Measurements from ENCODE around the gene CAMKK1. TPM values are rescaled to one million over a fixed set of nuclear protein-coding genes. Genes with fewer than 3 reads are reported as not detected.

Gene CAMKK1
- total RNA-seq, 1 donor from 2014 or later: 4.1 TPM

DNA sequence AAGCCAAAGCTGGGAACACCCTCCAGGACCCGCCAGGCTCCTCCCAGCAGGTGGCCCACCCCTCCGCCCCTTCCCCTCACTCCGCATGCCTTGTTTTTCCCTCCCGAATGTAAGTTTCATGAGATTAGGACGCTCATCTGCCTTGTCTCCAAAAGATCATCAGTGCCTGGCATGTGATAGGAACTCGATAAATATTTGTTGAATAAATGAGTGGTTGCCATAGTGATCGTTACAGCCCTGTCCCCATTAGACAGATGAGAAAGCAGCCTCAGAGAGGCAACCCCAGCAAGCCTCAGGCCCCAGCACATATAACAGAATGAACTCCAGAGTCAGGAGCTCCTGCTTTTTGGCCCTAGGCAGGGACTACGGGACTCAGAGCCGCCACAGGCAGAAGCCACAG lies 5.0 kb downstream of the CAMKK1 start:
- H3K4me1 Mint-ChIP-seq (ENCODE audit: unreplicated experiment): peaks cover 29% of the 10 kb centered on the region
- H3K36me3 Mint-ChIP-seq (ENCODE audit: low read depth, unreplicated experiment): peaks cover 12% of the 10 kb centered on the region
- H3K27me3 Mint-ChIP-seq (ENCODE audit: unreplicated experiment): peaks cover 22% of the 10 kb centered on the region
- TF ChIP-seq, protein P1, sequence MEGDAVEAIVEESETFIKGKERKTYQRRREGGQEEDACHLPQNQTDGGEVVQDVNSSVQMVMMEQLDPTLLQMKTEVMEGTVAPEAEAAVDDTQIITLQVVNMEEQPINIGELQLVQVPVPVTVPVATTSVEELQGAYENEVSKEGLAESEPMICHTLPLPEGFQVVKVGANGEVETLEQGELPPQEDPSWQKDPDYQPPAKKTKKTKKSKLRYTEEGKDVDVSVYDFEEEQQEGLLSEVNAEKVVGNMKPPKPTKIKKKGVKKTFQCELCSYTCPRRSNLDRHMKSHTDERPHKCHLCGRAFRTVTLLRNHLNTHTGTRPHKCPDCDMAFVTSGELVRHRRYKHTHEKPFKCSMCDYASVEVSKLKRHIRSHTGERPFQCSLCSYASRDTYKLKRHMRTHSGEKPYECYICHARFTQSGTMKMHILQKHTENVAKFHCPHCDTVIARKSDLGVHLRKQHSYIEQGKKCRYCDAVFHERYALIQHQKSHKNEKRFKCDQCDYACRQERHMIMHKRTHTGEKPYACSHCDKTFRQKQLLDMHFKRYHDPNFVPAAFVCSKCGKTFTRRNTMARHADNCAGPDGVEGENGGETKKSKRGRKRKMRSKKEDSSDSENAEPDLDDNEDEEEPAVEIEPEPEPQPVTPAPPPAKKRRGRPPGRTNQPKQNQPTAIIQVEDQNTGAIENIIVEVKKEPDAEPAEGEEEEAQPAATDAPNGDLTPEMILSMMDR (IDR thresholded peaks at IDR 0.05; ENCODE audit: unreplicated experiment): no peak
- no peak for DNase-seq (ENCODE audit: low spot score)
- H3K9me3 Mint-ChIP-seq (ENCODE audit: unreplicated experiment): no peaks in the 10 kb centered on the region
- peak overlapping the region; percentile 79 for H3K27ac Mint-ChIP-seq (ENCODE audit: unreplicated experiment)
- H3K4me3 Mint-ChIP-seq (ENCODE audit: unreplicated experiment): no peak overlapping the region

DNA sequence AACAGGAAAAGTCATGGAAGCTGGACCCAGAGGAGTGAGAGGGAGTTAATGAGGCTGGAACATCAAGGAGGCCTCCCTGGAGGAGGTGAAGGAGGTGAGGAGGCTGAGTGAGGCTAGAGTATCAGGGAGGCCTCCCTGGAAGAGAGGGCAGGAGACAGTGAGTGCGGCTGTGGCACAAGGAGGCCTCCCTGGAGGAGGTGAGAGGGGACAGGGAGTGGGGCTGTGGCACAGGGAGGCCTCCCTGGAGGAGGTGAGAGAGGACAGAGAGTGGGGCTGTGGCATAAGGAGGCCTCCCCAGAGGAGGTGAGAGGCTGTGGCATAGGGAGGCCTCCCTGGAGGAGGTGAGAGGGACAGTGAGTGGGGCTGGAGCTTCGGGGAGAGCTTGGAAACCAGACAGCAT lies 5.5 kb downstream of the CAMKK1 start:
- H3K4me3 Mint-ChIP-seq (ENCODE audit: unreplicated experiment): no peak overlapping the region
- no peak for DNase-seq (ENCODE audit: low spot score)
- peaks cover 22% of the 10 kb centered on the region for H3K27me3 Mint-ChIP-seq (ENCODE audit: unreplicated experiment)
- TF ChIP-seq, protein P1 (IDR thresholded peaks at IDR 0.05; ENCODE audit: unreplicated experiment): no peak
- H3K36me3 Mint-ChIP-seq (ENCODE audit: low read depth, unreplicated experiment): peaks cover 12% of the 10 kb centered on the region
- no peaks in the 10 kb centered on the region for H3K9me3 Mint-ChIP-seq (ENCODE audit: unreplicated experiment)
- no peak overlapping the region for H3K27ac Mint-ChIP-seq (ENCODE audit: unreplicated experiment)
- H3K4me1 Mint-ChIP-seq (ENCODE audit: unreplicated experiment): peaks cover 29% of the 10 kb centered on the region

DNA sequence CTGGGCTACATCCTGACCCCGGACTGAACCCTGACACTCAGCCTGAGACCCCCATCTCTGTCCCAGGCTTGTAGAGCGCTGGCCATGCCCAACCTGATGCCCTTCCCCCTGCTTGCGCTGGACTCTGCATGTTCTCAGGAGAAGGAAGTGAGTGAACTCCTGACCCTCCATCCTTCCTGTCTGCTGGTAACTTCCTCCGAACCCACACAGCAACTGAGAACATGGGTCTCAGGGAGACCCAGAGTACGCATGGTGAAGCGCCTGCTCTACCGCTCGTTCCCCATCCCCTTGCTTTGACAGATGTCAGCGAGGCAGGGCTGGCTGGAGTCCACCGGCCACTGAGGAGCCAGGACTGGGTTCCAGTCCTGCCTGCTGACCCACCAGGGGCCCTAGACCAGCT lies 6.1 kb downstream of the CAMKK1 start:
- TF ChIP-seq, protein P1 (IDR thresholded peaks at IDR 0.05; ENCODE audit: unreplicated experiment): no peak
- no peak overlapping the region for H3K27ac Mint-ChIP-seq (ENCODE audit: unreplicated experiment)
- no peaks in the 10 kb centered on the region for H3K9me3 Mint-ChIP-seq (ENCODE audit: unreplicated experiment)
- H3K27me3 Mint-ChIP-seq (ENCODE audit: unreplicated experiment): peaks cover 21% of the 10 kb centered on the region
- H3K4me3 Mint-ChIP-seq (ENCODE audit: unreplicated experiment): peak overlapping the region; percentile 28
- no peak for DNase-seq (ENCODE audit: low spot score)
- H3K4me1 Mint-ChIP-seq (ENCODE audit: unreplicated experiment): peaks cover 29% of the 10 kb centered on the region
- peaks cover 12% of the 10 kb centered on the region for H3K36me3 Mint-ChIP-seq (ENCODE audit: low read depth, unreplicated experiment)

DNA sequence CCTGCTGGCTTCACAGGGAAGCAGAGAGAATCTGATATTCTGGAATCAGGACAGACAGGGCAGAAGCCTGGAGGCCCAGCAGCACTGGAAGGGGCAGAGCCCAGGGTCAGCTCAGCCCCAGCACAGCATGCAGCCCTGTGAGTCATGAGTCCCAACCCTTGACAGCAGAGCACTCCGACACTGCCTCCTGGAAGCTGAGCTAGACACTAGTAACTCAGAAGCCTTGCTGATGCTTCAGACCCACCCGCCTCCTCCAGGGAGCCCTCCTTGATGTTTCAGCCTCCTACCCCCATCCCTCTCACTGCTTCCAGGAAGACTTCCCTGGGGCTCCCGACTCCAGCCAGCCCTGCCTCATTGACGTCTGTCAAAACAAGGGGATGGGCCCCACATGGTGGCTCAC lies 6.9 kb downstream of the CAMKK1 start:
- Mint-ChIP-seq H3K36me3 (ENCODE audit: low read depth, unreplicated experiment) (peaks cover 7% of the 10 kb centered on the region), H3K27ac (ENCODE audit: unreplicated experiment) (no peak overlapping the region), H3K4me3 (ENCODE audit: unreplicated experiment) (no peak overlapping the region), H3K9me3 (ENCODE audit: unreplicated experiment) (no peaks in the 10 kb centered on the region), H3K27me3 (ENCODE audit: unreplicated experiment) (peaks cover 15% of the 10 kb centered on the region), H3K4me1 (ENCODE audit: unreplicated experiment) (peaks cover 21% of the 10 kb centered on the region)
- TF ChIP-seq, protein P1 (IDR thresholded peaks at IDR 0.05; ENCODE audit: unreplicated experiment): no peak
- no peak for DNase-seq (ENCODE audit: low spot score)

DNA sequence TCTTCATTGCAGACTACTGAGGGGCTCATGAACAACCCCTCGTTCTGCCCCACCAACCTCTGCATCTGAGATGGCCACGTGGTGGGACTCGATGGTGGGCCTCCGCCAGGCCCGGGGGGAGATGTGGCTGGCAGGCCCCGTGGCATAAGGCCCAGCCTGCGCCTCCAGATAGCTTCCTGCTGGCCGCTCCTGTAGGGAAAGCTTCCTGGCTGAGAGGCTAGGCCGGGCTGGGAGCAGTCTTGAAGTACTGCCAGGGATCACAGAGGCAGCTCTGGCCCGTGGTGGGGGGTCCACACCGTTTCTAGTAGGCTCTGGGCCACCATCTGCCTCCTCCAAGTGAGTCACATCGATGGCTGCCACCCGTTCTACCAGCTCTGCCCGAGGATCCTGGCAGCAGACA lies 7.6 kb downstream of the CAMKK1 start:
- TF ChIP-seq, protein P1 (IDR thresholded peaks at IDR 0.05; ENCODE audit: unreplicated experiment): no peak
- Mint-ChIP-seq H3K27ac (ENCODE audit: unreplicated experiment) (no peak overlapping the region), H3K27me3 (ENCODE audit: unreplicated experiment) (peaks cover 14% of the 10 kb centered on the region), H3K4me1 (ENCODE audit: unreplicated experiment) (peaks cover 18% of the 10 kb centered on the region), H3K4me3 (ENCODE audit: unreplicated experiment) (no peak overlapping the region), H3K36me3 (ENCODE audit: low read depth, unreplicated experiment) (peaks cover 7% of the 10 kb centered on the region), H3K9me3 (ENCODE audit: unreplicated experiment) (no peaks in the 10 kb centered on the region)
- DNase-seq (ENCODE audit: low spot score): no peak
